Measurements from ENCODE around the gene SBF2. TPM values are rescaled to one million over a fixed set of nuclear protein-coding genes. Genes with fewer than 3 reads are reported as not detected.
A peak's percentile ranks its signal among the peaks of the same experiment; 100 is the strongest.

Gene SBF2
- total and polyA plus RNA-seq, 2 of the 13 experiments (the other 11 are each of a cell fraction or from before 2014, with no cell fraction given) = 24.0 to 45.8 TPM

- TF ChIP-seq, protein P1, sequence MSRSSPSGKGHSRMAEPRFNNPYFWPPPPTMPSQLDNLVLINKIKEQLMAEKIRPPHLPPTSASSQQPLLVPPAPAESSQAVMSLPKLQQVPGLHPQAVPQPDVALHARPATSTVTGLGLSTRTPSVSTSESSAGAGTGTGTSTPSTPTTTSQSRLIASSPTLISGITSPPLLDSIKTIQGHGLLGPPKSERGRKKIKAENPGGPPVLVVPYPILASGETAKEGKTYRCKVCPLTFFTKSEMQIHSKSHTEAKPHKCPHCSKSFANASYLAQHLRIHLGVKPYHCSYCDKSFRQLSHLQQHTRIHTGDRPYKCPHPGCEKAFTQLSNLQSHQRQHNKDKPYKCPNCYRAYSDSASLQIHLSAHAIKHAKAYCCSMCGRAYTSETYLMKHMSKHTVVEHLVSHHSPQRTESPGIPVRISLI (CRISPR knock-in tag; IDR thresholded peaks at IDR 0.05; ENCODE audit: borderline replicate concordance) = peak; percentile 47; the same call in 1 of the 2 replicates
- TF ChIP-seq ZNF326 (CRISPR knock-in tag; IDR thresholded peaks at IDR 0.05; ENCODE audit: borderline replicate concordance) = no peak
- TF ChIP-seq ZNF747 (CRISPR knock-in tag; IDR thresholded peaks at IDR 0.05; ENCODE audit: borderline replicate concordance) = peak; percentile 81
- TF ChIP-seq HINFP (CRISPR knock-in tag; IDR thresholded peaks at IDR 0.05; ENCODE audit: low read depth) = peak; percentile 65; the same call in 1 of the 2 replicates
- peak; percentile 56; the same call in 1 of the 2 replicates for TF ChIP-seq POLR2G (IDR thresholded peaks at IDR 0.05; ENCODE audit: low read depth, low read length)
- TF ChIP-seq ZNF264 (CRISPR knock-in tag; IDR thresholded peaks at IDR 0.05) = peak; percentile 94
- TF ChIP-seq MAZ (IDR thresholded peaks at IDR 0.05; ENCODE audit: borderline replicate concordance, low read depth, low read length) = no peak
- no peak; the same call in none of the 2 replicates for TF ChIP-seq MAZ (CRISPR knock-in tag; IDR thresholded peaks at IDR 0.05; ENCODE audit: low read depth)
- TF ChIP-seq JUND (CRISPR knock-in tag; IDR thresholded peaks at IDR 0.05) = peak; percentile 65
- TF ChIP-seq KDM1A (CRISPR knock-in tag; IDR thresholded peaks at IDR 0.05) = peak; percentile 79; the same call in 1 of the 2 replicates
- TF ChIP-seq TCF12 (IDR thresholded peaks at IDR 0.05) = no peak
- TF ChIP-seq TCF12 (CRISPR knock-in tag; IDR thresholded peaks at IDR 0.05) = 0 out of 2 replicates have a peak, but pooled peaks have one; percentile 82
- TF ChIP-seq, protein P2, sequence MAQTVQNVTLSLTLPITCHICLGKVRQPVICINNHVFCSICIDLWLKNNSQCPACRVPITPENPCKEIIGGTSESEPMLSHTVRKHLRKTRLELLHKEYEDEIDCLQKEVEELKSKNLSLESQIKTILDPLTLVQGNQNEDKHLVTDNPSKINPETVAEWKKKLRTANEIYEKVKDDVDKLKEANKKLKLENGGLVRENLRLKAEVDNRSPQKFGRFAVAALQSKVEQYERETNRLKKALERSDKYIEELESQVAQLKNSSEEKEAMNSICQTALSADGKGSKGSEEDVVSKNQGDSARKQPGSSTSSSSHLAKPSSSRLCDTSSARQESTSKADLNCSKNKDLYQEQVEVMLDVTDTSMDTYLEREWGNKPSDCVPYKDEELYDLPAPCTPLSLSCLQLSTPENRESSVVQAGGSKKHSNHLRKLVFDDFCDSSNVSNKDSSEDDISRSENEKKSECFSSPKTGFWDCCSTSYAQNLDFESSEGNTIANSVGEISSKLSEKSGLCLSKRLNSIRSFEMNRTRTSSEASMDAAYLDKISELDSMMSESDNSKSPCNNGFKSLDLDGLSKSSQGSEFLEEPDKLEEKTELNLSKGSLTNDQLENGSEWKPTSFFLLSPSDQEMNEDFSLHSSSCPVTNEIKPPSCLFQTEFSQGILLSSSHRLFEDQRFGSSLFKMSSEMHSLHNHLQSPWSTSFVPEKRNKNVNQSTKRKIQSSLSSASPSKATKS (CRISPR knock-in tag; IDR thresholded peaks at IDR 0.05) = no peak
- peak; percentile 80 for TF ChIP-seq ARNT2 (CRISPR knock-in tag; IDR thresholded peaks at IDR 0.05; ENCODE audit: low read depth)
- no peak for TF ChIP-seq U2AF1 (optimal IDR thresholded peaks at IDR 0.05; ENCODE audit: low read depth, low read length)
- TF ChIP-seq ZNF558 (CRISPR knock-in tag; IDR thresholded peaks at IDR 0.05; ENCODE audit: borderline replicate concordance) = no peak
- no peak for TF ChIP-seq BCL3 (CRISPR knock-in tag; IDR thresholded peaks at IDR 0.05)
- no peak for TF ChIP-seq ZNF224 (CRISPR knock-in tag; IDR thresholded peaks at IDR 0.05)
- peak; percentile 66; the same call in 1 of the 2 replicates for TF ChIP-seq RFXANK (CRISPR knock-in tag; IDR thresholded peaks at IDR 0.05)
- peak; percentile 88 for TF ChIP-seq ZNF331 (CRISPR knock-in tag; IDR thresholded peaks at IDR 0.05)
- TF ChIP-seq THRA (CRISPR knock-in tag; IDR thresholded peaks at IDR 0.05; ENCODE audit: borderline replicate concordance) = peak; percentile 95
These were observed 32.3 kb upstream of the SBF2 start (continued) for GRCh38 chr11:10326012-10326964.
